Bronchial epithelial cell (primary cell): ENCODE data around the gene AQR. TPM values are rescaled to one million over a fixed set of nuclear protein-coding genes. Genes with fewer than 3 reads are reported as not detected.

ENCODE experiments used
- DNase-seq: peaks from one replicate; pipeline ENCODE4 v3.0.0-alpha.2; 2010; ENCODE audit warnings: low read depth
- FAIRE-seq: peaks from 2 replicates; lab custom pipeline; 2011; peaks lifted over from hg19 to GRCh38; lab: Jason Lieb, UNC
- H3K27me3 ChIP-seq: 2 replicates; pipeline ENCODE4 v1.5.1; 2011; ENCODE audit warnings: low read length; ENCODE audit not compliant: control insufficient read depth, insufficient read depth
- H3K36me3 ChIP-seq: 2 replicates; pipeline ENCODE4 v1.5.1; 2011; ENCODE audit warnings: low read length; ENCODE audit not compliant: control insufficient read depth, insufficient read depth
- H3K4me3 ChIP-seq: 2 replicates; pipeline ENCODE4 v1.5.1; 2011; ENCODE audit warnings: mild to moderate bottlenecking, low read depth, low read length, control low read depth
- CTCF ChIP-seq: IDR thresholded peaks from 2 replicates; pipeline ENCODE4 v1.5.1; 2011; ENCODE audit warnings: mild to moderate bottlenecking, moderate library complexity, low read length, control low read depth, inconsistent platforms; ENCODE audit not compliant: insufficient read depth, severe bottlenecking
- total RNA-seq: library from RNA; depleted of rRNA; stranded (reverse); fragments of >200 nt; gene quantifications from 2 replicates; pipeline ENCODE4 v1.2.1, GENCODE V29; 2014

The AQR gene
- total RNA-seq, 1 donor from 2014 or later: 14.7 TPM

GRCh38 chr15:34905047-34905446, 64.5 kb downstream of the AQR start:
- FAIRE-seq (no peak), DNase-seq (no peak)
- H3K4me3 ChIP-seq: no peak overlapping the region
- TF ChIP-seq CTCF: no peak
- H3K36me3 ChIP-seq: peaks cover 1% of the 10 kb centered on the region
- no peaks in the 10 kb centered on the region for H3K27me3 ChIP-seq

- Histone ChIP-seq H3K36me3 (no peaks in the 10 kb centered on the region), H3K4me3 (no peak overlapping the region), H3K27me3 (no peaks in the 10 kb centered on the region)
- no peak for DNase-seq
- FAIRE-seq: no peak
- TF ChIP-seq CTCF: no peak
Observed at GRCh38 chr15:34904527-34904926, 65.0 kb downstream of the AQR start.

GRCh38 chr15:34900748-34901147, 68.8 kb downstream of the AQR start:
- peaks cover 1% of the 10 kb centered on the region for H3K36me3 ChIP-seq
- FAIRE-seq: no peak
- no peaks in the 10 kb centered on the region for H3K27me3 ChIP-seq
- no peak for TF ChIP-seq CTCF
- H3K4me3 ChIP-seq: no peak overlapping the region
- no peak for DNase-seq

GRCh38 chr15:34896183-34896582, 73.4 kb downstream of the AQR start:
- H3K4me3 ChIP-seq: no peak overlapping the region
- TF ChIP-seq CTCF: no peak
- no peak for FAIRE-seq
- DNase-seq: no peak
- peaks cover 6% of the 10 kb centered on the region for H3K36me3 ChIP-seq
- no peaks in the 10 kb centered on the region for H3K27me3 ChIP-seq

GRCh38 chr15:34893967-34894366, 75.6 kb downstream of the AQR start:
- peaks cover 6% of the 10 kb centered on the region for H3K36me3 ChIP-seq

More at GRCh38 chr15:34893967-34894366, 75.6 kb downstream of the AQR start:
- Histone ChIP-seq H3K27me3 (no peaks in the 10 kb centered on the region), H3K4me3 (no peak overlapping the region)
- TF ChIP-seq CTCF: no peak
- DNase-seq (no peak), FAIRE-seq (no peak)
